RPMI7951 (cell line): Measurements from ENCODE around the gene EVA1C. TPM values are rescaled to one million over a fixed set of nuclear protein-coding genes. Genes with fewer than 3 reads are reported as not detected.
"Not testable (repeated sequence)": the region's sequence is repeated elsewhere in the genome, so short reads cannot be mapped to it uniquely, and the experiment has no call there.

ENCODE experiments used
- DNase-seq: peaks from one replicate; pipeline ENCODE4 v3.0.0-alpha.2; 2012; ENCODE audit warnings: low read depth
- total RNA-seq: library from RNA; depleted of rRNA; stranded (reverse); fragments of >200 nt; shearing (Covaris generic); gene quantifications from 2 replicates; pipeline ENCODE4 v1.2.3, GENCODE V29; 2014

EVA1C gene
- total RNA-seq, 1 experiment from 2014 or later = 9.6 TPM

DNA sequence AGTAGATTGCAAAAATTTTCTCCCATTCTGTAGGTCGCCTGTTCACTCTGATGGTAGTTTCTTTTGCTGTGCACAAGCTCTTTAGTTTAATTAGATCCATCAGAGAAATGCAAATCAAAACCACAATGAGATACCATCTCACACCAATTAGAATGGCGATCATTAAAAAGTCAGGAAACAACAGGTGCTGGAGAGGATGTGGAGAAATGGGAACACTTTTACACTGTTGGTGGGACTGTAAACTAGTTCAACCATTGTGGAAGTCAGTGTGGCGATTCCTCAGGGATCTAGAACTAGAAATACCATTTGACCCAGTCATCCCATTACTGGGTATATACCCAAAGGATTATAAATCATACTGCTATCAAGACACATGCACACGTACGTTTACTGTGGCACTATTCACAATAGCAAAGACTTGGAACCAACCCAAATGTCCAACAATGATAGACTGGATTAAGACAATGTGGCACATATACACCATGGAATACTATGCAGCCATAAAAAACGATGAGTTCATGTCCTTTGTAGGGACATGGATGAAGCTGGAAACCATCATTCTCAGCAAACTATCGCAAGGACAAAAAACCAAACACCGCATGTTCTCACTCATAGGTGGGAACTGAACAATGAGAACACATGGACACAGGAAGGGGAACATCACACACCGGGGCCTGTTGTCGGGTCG, 21.8 kb upstream of the EVA1C start:
- not testable (repeated sequence) for DNase-seq

DNA sequence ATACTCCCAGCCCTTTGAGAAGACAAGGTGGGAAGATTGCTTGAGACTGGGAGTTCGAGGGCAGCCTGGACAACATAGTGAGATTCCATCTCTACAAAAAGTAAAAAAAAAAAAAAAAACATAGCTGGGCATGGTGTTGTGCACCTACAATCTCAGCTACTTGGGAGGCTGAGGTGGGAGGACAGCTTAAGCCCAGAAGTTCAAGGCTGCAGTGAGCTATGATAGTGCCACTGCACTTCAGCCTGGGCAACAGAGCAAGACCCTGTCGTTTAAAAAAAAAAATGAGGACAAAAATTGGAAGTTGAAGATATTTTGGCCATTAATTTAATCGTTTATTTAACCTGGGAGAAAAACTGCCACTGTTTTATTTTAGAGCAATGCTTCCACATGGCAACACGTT, 20.8 kb upstream of the EVA1C start:
- no peak for DNase-seq

- DNase-seq = no peak
These were observed 20.1 kb upstream of the EVA1C start for GRCh38 chr21:32392299-32392879.

DNA sequence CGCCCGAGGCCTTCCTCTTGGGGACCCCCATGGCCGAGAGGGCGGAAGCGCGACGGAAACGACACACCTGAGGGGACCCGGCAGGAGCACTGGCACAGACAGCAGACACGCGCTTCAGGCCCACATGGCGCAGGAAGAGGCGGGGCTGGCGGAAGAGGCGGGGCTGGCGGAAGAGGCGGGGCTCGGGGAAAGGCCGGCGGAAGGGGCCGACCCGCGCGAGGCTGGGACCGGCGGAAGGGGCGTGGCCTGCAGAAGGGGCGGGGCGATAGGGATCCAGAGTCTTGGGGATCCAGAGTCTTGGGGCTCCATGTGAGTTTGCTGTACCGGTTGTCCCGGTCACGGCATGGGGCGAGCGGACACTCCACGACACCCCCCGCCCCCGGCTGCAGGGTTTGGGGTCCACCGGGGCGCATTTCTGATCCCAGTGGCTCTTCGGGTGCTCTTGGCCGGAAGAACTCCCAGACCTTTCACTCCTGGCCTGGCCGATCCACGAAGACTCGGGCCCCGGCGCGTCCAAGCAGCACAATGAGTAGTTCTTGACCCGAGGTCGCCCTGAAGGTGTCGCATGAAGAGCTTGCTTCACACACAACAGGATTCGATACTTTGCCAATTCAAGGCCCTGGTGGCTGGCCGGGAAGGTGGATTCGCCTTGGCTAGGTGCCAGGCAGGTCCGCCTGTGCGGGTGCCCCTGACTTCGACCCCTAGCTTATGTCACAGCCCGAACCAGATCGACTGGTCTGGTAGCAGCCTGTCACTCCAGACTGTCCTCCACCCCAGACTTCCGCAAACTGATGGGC, 19.4 kb upstream of the EVA1C start, which contains the start of gene URB1:
Gene URB1 (minus strand): TSS at position 133 of the 797 bp plus-strand sequence. CDS start 102 bp downstream, at position 31.
- DNase-seq = peak; percentile 72

GRCh38 chr21:32393677-32394001, 18.9 kb upstream of the EVA1C start:
- no peak for DNase-seq

DNA sequence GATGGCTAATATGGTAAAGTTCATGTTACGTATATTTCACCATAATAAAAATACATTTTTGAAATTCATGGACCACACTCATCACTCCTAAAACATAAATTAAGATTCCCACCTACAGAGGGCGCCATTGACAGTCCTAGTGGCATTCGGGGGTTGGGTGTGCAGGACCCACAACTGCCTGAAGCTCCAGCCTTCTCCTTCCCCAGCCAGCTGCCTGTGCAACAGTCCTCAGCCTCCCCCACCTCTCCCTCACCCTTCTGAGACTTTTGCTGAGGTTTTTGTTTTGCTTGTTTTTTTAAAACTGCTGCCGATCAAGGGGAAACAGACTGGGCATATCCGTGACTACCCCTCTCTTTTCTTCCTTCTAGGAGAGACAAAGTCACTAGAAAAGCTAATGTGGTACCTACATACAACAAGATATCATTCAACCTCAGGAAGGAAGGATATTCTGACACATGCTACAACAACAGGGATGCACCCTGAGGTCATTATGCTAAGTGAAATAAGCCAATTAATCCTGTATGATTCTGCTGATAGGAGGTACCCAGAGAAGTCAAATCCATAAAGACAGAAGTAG, 9.2 kb upstream of the EVA1C start:
- peak; percentile 62 for DNase-seq

DNA sequence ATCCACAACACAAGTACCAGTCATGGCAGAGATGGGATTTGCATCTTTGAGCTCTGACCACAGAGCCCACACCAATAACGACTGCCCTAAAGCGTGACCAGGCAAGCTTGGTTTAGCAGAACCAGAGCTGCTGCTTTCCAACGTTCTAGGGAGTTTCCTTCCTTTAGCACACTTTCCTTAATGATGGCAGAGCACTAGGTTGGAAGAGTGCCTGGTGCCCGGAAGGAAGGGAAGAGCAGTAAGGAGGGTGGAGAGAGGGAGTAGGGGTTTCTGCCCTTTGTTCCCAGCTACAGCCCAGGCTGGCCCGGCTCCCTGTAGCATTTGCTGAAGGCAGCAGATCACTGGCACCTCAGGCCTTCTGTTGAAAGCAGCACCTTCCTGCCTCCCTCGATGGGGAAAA, 6.1 kb upstream of the EVA1C start:
- DNase-seq = peak; percentile 62

- DNase-seq = no peak
These were observed 2.2 kb upstream of the EVA1C start for GRCh38 chr21:32410291-32410690.

DNA sequence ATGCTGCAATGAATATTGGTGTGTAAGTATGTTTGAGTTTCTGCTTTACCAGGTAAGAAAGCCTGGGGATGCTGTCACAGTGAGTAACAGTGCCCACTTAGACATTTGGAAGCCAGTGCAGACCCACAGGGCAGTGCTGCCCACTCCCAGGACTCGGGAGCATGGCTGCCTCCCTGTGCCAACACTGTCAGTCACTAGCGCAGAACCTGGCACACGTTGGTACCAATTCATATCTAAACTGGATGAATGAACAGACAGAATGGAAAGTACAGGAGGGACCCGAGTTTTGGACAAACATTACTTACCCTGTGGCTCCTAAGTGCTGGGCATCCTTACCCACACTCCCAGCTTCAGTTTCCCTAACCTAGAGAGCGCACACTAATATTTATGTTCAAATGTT, 1.6 kb upstream of the EVA1C start:
- DNase-seq = no peak

DNA sequence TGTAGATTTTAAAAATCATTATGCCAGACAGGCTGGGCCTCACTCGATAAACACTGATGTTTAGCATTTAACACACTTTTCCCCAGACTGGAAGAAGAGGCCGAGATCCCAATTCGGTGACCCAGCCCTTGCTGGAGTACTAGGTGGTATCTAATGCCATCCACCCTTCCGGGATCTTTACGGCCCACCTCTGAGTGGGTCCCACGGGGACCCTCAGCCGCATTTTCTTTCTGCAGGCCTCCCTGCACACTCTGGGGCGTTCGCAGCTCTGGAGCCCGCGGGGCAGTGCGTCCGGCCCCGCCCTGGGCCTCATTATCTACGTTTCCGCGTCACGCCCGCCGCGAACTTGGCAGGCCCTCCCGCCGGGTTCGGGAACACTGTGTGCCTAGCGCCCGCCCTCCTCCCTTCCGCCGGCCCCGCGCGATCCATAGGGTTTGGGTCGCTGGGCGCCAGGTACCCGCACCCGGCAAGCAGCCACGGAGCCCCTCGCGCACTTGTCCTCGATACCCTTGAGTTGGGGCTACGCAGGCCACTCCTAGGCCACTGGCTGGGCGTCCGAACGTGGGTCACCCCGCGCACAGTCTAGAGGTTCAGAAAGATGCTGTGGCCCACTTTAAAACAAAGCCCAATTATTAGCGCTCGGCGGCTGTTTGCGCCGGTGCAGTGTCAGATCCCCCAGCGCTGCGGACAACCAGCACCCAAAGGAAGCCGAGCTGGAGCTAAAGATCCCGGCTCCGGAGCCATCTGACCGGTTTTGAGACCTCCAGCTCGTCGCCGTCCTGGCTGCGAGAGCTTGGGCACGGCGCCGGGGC, 950 bp upstream of the EVA1C start:
- DNase-seq = peak; percentile 74

GRCh38 chr21:32413015-32413504, 554 bp downstream of the EVA1C start:
- DNase-seq = no peak

- peak; percentile 30 for DNase-seq
These were observed 1.4 kb downstream of the EVA1C start for GRCh38 chr21:32413697-32414578.

GRCh38 chr21:32414579-32415358, 2.3 kb downstream of the EVA1C start:
- peak; percentile 55 for DNase-seq

- no peak for DNase-seq
These were observed 3.2 kb downstream of the EVA1C start for GRCh38 chr21:32415451-32416398.

- DNase-seq = no peak
These were observed 5.6 kb downstream of the EVA1C start for GRCh38 chr21:32418146-32418545.

DNA sequence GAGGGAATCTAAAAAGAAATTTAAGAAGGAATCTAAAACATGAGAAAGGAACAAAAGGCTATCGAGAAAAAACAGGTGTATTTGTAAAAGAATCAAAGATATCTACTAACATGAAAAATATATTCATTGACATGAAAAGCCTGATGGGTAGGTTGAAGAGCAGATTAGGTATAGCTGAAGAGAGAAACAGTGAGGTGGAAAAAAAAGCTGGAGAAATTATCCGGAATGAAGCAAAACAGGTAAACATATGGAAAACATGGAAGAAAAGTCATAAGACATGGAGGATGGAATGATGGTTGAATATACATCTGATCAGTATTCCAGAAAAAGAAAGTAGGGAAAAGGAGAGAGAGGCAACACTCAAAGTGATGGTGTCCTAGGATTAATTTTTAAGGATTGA, 9.6 kb downstream of the EVA1C start:
- no peak for DNase-seq

GRCh38 chr21:32423320-32424190, 11.0 kb downstream of the EVA1C start:
- DNase-seq = peak; percentile 82

DNA sequence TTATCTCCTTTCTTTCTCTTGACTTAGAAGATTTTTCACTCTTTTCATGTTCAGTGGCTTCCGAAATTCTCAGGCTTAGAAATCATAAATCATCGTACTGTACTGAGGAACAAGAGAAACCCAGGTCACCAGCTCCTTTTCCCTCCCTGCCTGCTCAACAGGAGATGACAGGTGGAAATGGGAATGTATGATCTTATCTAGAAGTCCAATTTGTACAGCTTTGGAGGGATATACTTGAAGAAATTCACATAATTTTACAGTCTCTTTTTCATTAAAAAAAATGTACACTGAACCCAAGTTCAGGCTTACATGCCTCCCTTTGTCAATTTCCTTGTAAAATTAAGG, 11.7 kb downstream of the EVA1C start:
- no peak for DNase-seq
